GM18517 (cell line): ENCODE results near the gene KIAA1671.

Source experiments
- ATAC-seq: cut with Tn5 transposase; IDR thresholded peaks from one replicate; pipeline ENCODE4 v1.9.1; 2021; ENCODE audit warnings: mild to moderate bottlenecking, moderate library complexity; ENCODE audit not compliant: unreplicated experiment

Gene KIAA1671

DNA sequence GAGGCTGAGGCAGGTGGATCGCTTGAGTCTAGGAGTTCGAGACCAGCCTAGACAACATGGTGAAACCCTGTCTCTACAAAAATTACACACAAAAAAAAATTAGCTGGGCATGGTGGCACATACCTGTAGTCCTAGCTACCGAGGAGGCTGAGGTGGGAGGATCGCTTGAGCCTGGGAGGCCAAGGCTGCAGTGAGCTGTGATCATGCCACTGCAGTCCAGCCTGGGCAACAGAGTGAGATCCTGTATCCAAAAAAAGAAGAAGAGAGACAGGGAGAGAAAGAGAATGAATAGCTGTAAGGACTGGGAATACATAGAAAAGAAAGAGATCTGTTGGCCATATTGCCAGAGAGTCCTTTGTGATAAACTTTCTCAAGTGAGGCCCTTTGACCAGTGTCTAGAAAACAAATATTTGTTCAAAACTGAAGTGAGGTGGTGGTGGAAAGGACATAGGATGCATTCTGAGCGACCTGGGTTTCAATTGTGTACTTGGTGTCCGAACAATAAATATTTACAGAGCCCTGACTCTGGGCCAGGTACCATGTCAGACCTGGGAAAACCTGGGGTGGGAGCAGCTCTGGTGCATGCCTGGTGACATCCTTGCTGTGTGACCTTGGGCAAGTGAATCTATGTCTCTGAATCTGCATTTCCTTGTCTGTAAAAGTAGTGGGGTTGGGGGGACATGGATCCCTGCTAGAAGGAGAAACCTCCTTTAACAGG is 157.5 kb downstream of the KIAA1671 start:
- ATAC-seq: no peak

DNA sequence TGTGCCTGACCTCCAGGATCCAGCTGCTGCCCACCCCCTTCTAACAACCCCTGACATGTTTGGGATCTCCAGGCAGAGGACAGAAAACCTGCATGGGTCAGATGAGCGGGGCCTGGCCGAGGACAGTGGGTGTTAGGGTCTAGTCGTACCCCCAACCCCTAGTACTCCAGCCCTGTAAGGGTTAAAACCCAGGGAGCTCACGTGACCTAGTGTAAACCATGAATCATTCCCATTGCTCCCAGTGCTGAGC is 158.0 kb downstream of the KIAA1671 start:
- no peak for ATAC-seq

DNA sequence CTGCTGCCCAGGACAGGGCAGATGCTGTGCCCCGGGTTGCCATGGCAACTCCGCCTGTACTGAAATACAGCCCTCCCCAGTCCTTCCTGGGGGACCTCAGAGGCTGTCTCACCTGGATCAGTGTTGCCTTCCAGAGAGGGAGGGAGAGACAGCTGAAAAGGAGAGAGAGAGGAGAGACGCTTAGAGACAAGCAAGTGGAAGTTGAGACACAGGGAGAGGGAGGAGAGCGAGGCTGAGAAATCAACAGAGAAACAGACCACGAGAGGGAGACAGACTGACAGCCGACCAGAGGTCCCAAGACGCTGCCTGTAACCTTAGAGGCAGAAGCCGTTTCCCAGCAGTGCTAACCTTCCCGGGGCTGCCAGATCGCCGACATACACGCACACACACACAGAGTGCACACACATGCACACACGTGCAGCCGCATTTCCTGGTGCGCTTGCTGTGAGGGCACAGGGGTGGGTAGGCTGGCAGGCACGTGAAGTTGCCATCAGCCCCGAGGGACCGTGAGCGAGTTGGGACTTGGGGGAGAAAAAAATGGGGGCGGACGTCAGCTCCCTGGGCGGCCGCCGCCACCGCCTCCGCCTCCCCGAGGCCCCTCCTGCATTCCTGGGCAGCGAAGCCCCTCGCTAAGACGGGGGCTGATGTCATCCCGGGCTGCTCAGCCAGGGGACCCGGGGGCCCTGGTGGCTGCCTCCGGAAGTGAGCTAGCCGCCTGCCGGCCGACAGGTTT is 158.5 kb downstream of the KIAA1671 start:
- ATAC-seq: no peak

DNA sequence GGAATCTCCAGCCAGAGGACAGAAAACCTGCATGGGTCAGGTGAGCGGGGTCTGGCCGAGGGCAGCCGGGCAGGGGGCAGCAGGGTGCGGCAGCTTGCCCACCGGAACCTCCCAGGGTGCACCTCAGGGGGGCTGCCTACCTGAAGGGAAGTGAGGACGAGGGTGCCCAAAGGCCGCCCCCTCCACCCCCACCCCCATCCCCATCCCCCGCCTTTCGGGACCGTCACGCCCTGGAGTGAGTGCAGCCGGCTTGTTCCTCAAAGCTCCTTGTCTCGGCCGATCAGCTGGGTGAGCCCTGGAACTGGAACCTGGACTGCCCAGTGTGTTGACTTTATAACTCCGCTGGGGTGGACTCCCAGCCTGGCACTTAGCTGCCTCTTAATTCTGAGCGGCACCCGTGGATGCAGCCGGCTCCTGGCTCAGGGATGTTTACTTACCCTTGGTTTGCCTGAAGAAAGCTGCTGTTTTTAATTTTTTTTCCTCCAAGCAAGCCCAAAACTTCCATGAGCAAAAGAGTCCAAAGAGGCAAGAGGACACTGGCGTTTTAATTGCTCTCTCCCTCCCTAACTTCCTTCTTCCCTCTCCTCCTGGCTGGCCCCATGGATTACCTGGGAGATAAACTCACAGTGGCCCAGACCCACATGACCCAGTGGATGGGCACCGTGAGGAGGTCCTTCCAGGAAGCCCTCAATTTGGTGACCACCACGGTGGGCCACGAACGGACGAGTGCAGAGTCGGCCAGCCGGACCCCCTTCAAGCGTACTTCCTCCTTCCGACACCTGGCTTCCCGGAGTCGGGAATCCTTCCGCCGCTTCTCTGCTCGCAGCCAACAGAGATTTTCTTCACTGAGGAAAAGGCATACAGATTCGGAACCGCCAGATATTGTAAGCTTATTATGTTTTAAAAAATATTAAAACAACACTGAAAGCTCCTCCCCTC is 159.3 kb downstream of the KIAA1671 start:
- ATAC-seq: no peak

DNA sequence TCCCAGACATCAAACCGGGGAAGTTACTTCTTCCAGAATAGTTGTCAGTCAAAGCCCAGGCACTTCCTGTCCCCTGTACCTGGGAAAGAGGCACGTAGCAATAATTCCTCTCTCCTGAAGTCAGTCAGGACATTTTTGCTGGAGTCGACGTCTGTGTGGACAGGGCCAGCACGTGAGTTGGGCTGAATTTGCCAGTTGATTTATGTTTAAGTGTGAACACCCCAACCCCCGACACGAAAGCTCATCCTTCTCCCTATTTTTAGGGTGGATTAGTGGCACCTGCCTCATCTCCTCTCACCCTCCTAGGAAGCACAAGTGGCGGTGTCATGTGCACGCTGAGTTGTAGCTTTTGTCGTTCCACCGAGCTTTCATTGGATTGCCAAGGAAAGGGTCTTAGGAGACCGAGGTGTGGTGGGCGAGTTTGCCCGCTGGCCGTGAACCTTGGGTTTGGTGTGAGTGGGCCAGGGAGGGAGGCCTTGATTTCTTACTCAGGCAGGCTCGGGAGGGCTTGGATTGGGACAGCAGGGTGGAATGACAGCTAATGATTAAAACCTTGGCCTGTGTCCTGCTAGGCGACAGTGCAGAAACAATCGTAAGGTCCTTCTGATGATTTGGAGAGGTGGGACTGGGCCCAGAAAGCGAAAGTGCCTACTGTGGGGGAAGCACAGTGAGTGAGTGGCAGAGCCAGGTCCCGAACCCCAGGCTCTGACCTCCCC is 160.2 kb downstream of the KIAA1671 start:
- ATAC-seq: no peak

DNA sequence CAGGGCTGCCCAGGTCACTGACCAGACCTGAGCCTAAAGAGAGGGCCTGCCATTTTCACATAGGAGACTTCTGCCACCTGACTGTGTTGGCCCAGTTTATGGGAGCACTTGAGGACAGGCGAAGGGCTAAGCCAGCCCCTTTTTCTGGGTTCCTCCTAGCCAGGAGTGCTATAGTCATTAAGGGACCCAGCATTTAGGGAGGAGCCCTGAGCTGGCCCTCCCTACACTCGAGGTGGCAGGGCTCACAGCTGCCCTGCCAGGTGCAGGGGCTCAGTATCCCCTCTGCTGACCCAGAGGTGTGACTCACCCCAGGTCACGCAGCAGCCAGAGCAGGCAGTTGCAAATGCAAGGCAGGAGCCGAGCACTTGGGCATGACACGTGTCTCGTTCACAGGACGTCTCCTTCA is 160.8 kb downstream of the KIAA1671 start:
- no peak for ATAC-seq

DNA sequence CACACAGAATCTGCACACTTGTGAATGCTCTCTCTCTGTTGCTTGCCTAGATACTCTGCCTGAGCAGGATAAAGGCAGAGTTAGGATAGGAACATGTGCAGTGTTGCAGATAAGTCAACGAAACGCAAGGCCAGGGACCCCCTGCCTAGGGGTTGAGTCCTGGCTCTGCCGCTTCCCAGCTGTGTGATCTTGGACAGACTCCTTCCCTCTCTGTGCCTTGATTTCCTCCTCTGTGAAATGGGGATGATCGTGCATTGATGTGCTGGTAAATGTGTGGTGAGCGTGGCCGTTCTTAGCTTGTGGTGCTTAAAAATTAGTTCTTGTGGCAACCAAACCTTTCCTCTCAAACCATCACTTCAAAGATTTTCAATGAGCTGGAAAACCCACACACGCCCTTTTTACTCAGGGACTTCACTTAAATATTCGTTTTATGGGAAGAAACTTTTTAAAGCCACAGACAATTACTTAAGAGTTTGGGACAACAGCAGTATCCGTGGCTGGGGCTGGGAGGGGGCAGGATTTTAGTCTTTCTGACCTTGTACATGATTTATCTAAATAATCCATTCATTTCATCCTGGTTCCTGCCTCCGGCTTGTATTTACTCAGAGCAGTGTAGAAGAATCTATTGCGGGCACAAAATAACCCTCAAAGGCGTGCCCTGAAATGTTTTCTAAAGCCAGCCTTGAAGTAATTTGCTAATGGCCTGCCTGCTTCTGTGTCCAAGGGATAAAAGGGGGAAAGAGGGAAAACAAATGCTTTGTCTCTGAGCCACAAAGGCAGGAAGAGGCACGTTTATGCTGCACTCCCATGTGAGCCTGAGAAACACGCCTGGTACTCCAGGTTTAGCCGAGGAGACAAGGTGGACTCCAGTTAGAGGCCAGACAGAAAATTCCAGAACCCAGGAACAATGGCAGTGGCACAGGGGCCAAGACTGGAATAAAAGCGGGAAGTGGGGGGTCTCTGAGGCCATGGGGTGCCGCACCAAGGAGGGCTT is 162.2 kb downstream of the KIAA1671 start:
- no peak for ATAC-seq

DNA sequence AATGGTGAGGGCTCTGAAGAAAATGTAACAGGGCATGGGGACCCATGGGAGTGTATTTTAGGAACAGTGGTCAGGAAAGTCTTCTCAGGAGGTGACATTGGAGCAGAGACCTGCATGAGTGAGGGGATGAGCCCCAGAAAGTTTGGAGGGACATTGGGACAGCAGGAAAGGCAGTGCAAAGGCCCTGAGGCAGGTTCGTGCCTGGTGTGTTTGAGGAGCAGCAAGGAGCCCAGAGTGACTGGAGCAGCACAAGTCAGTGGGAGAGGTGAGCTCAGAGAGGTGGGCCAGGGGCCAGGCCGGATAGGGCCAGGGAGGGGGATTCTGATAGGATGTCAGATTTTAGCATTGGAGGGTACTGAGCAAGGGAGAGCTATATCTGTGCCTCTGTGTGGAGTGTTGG is 167.1 kb downstream of the KIAA1671 start:
- no peak for ATAC-seq

DNA sequence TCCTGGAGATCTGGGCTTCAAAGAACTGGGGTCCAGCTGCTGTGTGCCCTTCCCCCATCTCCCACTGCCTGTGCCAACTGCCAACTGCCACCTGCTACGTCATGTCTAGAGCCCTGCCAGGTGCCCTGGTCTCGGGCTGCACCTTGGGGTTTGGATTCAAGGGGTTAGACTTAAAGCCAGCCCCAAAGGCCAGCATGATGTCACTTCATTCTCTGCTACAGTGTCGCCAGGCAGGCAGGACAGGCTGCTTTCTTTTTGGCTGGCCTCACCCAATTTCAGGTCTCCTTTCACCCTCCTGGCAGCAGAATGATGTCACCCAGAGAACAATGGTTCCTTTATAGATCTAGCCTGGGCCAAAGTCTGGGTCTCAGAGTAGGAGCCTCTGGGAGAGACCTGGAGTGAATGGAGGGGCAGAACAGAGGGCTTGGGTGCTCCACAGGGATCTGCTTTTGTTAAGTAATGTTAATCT is 167.6 kb downstream of the KIAA1671 start:
- ATAC-seq: no peak

DNA sequence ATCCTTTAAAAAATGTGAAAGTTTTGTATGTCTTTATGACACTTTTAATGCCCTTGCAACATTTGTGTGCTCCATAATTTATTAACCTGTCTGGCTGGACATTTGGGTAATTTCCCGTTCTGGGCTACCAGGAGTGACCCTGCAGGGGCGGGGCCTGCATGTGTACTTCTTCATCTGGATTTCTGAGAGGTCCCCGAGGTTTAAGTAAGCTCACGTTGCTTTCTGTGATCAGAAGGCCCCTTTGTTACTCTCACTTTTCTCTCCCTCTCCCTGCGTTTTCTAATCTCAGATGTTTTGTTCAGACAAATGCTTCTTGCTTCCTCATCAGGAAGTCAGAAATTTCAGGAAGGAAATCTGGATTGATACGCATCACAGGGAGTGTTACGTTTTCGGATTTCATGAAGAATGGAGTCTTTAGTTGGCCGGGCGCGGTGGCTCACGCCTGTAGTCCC is 168.3 kb downstream of the KIAA1671 start:
- ATAC-seq: no peak

DNA sequence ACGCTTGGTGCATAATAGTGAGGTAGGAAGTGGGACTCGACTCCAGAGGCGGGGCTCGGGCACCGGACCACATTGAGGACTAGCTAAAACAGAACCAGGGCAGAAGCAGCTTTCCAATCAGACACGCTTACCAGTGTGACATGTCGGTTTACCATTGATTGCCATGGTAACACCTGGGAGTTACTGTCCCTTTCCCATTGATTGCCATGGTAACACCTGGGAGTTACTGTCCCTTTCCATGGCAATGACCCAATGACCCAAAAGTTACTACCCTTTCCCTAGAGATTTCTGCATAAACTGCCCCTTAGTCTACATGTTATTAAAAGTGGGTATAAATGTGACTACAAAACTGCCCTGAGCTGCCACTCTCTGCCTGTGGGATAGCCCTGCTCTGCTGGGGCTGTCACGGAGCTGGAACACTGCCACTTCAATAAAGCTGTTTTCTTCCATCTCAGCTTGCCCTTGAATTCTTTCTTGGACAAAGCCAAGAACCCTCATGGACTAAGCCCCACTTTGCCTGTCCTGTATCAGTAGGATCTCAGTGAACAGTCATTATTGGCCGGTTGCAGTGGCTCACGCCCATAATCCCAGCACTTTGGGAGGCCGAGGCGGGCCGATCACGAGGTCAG is 169.7 kb downstream of the KIAA1671 start:
- no peak for ATAC-seq

DNA sequence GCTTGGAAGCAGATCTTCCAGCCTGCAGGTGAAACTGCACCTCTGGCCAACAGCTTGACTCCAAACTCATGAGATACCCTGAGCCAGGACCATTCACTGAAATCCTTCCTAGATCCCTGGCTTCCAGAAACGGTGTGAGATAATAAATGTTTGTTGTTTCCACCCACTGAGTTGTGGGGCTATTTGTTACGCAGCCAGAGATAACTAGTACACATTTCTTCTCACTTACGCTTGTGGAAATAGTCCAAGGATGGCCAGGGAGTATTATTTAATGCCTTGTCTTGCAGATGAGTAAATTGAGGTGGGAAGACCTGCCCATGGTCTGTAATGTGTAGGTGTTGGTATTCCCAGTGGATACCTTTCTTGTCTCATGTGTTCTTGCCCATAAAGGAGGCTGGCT is 171.2 kb downstream of the KIAA1671 start:
- ATAC-seq: no peak

DNA sequence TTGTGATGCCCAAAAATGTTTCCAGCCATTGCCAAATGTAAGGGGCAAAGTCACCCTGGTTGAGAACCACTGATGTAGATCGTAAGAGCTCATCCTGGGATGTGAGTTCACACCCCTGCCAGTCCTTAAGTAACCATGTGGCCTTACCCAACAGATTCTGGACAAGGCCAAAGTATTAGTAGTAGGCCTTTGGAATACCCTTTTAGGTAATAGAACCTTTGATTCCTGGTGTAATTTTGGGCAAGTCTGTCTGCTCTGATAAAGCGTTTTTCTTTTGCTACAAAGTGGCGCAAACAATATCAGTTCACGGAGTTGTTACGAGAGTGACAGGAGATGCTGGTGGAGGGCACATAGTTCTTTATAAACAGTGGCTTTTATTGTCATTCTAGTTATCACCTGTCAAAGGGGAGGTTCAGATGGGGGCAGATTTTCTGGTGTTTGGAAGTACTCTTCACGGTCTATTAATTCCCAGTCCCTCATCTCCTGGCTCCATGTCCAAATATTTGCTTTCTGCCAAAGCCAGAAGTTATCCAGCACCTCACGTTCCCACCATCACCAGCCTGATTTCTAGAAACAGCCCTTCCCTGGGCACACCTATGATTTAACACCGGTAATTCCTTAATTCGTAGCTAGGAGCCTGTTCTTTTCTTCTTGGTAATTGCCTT is 173.3 kb downstream of the KIAA1671 start:
- ATAC-seq: no peak

DNA sequence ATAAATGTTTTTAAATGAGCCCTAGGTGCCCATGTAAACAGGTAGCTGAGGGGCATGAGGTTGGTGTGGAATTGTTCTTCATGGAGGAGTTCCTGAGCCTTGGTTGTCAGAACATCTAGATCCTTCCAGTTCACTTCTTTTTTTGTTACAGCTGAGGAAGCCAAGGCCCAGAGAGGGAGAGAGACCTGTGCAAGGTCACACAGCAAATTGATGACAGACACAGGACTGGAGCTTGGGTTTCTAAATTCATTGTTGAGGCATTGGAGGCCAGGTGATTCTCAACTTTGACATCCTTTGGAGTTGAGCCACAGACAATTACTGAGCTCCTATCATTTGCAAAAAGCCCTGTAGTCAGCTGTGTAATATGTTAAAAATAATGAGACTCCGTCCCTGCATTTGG is 174.0 kb downstream of the KIAA1671 start:
- no peak for ATAC-seq

DNA sequence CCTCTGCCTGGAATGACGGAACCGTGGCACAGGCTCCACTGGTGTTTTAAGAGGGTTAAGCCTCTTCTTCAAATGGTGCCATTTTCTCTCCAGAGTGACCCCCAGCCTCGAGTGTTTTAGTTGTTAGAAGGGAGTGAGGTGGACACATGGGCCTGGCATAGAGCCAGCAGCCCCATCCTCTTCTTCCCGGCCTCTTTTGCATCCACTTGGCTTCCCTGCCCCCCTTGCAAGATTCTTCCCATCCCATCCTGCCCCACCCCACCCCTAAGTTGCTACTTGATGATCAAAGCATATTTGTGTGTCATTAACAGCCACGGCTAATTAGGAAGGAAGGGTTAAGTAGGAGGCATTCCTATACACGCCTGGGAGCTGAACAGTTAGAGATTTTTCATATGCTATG is 174.8 kb downstream of the KIAA1671 start:
- ATAC-seq: no peak

DNA sequence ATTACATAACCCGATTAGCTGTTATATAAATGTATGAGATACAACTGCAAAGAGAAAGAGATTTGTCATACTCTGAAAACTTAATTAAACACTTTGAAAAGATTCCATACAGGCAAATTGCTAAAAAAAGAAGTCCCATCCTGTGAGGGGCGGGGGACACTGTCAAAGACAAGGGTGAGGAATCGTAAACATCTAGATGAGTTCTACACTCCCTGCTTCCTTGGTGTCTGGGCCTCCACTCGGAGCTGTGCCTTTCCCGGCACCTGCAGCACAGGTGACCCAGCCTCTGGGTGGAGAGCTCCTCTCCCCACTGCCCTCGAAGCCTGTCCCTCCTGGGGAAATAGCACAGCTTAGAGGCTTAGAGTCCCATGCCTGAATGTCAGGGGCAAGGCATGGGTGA is 177.9 kb downstream of the KIAA1671 start:
- ATAC-seq: no peak

DNA sequence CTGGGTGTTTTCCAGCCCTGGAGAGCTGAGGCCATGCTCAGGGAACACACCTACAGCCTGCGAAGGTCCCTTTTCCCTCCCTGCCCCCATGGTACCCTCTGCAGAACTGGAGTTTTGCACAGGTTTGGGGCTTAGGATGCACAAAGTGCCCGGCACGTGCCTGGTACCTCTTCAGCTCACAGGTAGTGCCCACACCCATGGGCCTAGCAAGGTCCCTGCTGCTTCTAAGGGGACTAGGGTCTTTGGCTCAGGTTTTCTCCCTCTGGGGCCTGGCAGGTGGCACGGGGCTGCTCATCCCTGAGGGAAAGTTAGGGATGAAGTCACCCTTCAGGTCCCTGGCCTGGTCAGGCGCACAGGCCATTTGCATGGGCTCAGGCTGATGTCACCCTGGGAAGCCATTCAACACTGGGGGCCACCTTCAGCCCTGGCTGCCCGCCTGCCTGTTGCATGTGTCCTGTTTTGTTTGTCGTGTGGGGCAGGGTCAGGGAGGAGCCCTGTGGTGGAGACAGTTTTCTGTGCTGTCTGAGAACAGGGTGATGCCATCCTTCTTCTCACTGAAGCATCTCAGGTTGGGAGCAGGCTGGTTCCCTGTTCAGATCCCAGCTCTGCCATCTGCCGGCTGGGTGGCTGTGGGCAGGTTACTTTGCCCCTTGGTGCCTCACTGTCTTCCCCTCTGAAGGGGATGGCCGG is 178.8 kb downstream of the KIAA1671 start:
- ATAC-seq: no peak

DNA sequence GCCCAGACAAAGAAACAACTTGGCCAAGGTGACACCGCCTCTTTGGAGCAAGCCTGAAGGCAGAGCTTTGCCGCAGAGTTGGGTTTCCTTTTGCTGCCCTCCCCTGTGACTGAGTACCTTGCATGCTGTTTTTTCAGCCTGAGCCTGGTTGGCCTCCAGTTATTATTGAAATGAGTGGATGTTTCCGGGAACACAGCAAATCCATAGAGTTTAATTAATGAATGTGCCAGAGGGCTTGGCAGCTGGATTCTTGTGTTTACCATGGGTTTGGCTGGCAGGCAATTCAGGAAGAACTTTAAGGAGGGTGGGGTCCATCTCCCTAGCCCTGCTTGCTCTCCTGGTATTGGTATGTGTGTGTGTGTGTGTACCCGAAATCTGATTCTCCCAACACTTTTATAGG is 181.5 kb downstream of the KIAA1671 start:
- ATAC-seq: no peak
